Esophagus muscularis mucosa (tissue), 4 donors: ENCODE data around the gene CFAP52. TPM values are rescaled to one million over a fixed set of nuclear protein-coding genes. Genes with fewer than 3 reads are reported as not detected.
A peak's percentile ranks its signal among the peaks of the same experiment; 100 is the strongest.
"Not testable (repeated sequence)": the region's sequence is repeated elsewhere in the genome, so short reads cannot be mapped to it uniquely, and the experiment has no call there.

Experiments
- DNase-seq: peaks from one replicate; pipeline ENCODE4 v3.0.0-alpha.2; 2017; ENCODE audit errors: extremely low spot score
- H3K27ac ChIP-seq, 4 donors: fragments of 200-600 bp; sonication (generic); replicated peaks in 1 of 4; 1 replicate in 3 of 4; 2 replicates in 1 of 4; pipeline ENCODE4 v1.5.1; 2016 to 2019; ENCODE audit warnings: mild to moderate bottlenecking in 1 of 4
- H3K27me3 ChIP-seq, 4 donors: fragments of 200-600 bp; sonication (generic); one replicate each; pipeline versions ENCODE4 v1.5.1 to v1.6.0; 2016 to 2019
- H3K36me3 ChIP-seq, 4 donors: fragments of 200-600 bp; sonication (generic); one replicate each; pipeline ENCODE4 v1.5.1; 2016 to 2019
- H3K4me1 ChIP-seq, 4 donors: fragments of 200-600 bp; sonication (generic); one replicate each; pipeline ENCODE4 v1.5.1; 2016 to 2019
- H3K4me3 ChIP-seq, 4 donors: fragments of 200-600 bp; sonication (generic); 1 replicate in 2 of 4; 2 replicates in 2 of 4; pipeline ENCODE4 v1.5.1; 2016 to 2019; ENCODE audit warnings: mild to moderate bottlenecking in 4 of 4, moderate library complexity in 1 of 4
- H3K9me3 ChIP-seq, 4 donors: fragments of 200-600 bp; sonication (generic); 1 replicate in 3 of 4; 2 replicates in 1 of 4; pipeline ENCODE4 v1.5.1; 2016 to 2019
- EP300 ChIP-seq: sonication (generic); formaldehyde crosslinking; IDR thresholded peaks from one replicate; pipeline ENCODE4 v1.6.1; 2017; ENCODE audit warnings: antibody characterized with exemption
- POLR2A ChIP-seq: fragments of 450-650 bp; IDR thresholded peaks from one replicate; pipeline ENCODE4 v1.6.1; 2017; ENCODE audit warnings: antibody characterized with exemption, moderate library complexity, mild to moderate bottlenecking, low read depth
- POLR2AphosphoS5 ChIP-seq, 2 donors: sonication (generic); formaldehyde crosslinking; IDR thresholded peaks; one replicate each; pipeline ENCODE4 v1.6.1; 2017; ENCODE audit warnings: antibody characterized with exemption in 2 of 2
- WGBS: methylation state at CpG from one replicate; pipeline ENCODE4 v1.1.5; 2018; 5-methylcytosine and 5-hydroxymethylcytosine counted together
- intact Hi-C: fragments of 100-400 bp; cut with DNase I; formaldehyde crosslinking; loops from one replicate; pipeline ENCODE4 v1.15.1; 2023
- total RNA-seq, 4 donors: library from RNA; depleted of rRNA; stranded (reverse); fragments of >200 nt; gene quantifications; one replicate each; pipeline versions ENCODE4 v1.1.0 to v1.2.1, GENCODE V29; 2016
- TF ChIP-seq, protein P1 (sequence below), 3 experiments: fragments of 200-600 bp in 2 of 3; fragments of 450-650 bp in 1 of 3; sonication (generic) in 2 of 3; IDR thresholded peaks; one replicate each; pipeline ENCODE4 v1.5.1; 2017 to 2019; ENCODE audit warnings: antibody characterized with exemption in 3 of 3, mild to moderate bottlenecking in 2 of 3, moderate library complexity in 1 of 3

CFAP52 gene
- total RNA-seq, 4 donors from 2014 or later, result 0.83 to 1.2 TPM; not detected in 2

DNA sequence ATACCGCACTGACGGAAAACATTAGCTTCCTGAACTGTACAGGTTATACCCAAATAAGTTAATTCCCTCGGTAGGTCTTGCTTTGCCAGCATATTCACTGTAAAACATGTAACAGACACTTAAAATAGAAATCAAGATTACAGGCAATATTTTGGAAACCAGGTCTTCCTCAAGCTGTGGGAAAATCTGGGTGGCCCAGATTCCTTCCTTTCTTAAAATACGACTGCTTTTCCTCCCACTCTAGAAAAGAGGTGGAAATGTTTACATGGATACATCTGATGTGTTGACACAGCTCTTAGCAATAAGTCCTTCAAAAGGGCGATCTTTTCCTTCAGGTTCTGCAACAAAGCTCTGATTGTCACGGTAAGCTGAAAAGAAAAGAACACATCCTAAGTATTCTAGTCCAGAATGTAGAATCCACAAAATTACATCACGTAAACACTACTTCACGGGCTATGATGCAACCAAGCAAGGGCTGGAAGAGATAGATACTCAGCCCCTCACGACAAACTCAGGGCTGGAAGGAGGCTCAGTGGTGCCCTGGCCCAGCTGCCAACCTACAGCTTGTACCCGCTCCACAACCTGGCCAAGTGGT is 19.2 kb upstream of the CFAP52 start:
- Histone ChIP-seq H3K27ac (peak overlapping the region in 2 of 4 donors; percentile 3 to 13), H3K27me3 (no peaks in the 10 kb centered on the region), H3K4me1 (peaks cover 0 to 24% (median 20%) of the 10 kb centered on the region in 4 donors), H3K36me3 (peaks cover 0 to 13% (median 2%) of the 10 kb centered on the region in 4 donors), H3K4me3 (no peak overlapping the region), H3K9me3 (no peaks in the 10 kb centered on the region)
- TF ChIP-seq, protein P1, sequence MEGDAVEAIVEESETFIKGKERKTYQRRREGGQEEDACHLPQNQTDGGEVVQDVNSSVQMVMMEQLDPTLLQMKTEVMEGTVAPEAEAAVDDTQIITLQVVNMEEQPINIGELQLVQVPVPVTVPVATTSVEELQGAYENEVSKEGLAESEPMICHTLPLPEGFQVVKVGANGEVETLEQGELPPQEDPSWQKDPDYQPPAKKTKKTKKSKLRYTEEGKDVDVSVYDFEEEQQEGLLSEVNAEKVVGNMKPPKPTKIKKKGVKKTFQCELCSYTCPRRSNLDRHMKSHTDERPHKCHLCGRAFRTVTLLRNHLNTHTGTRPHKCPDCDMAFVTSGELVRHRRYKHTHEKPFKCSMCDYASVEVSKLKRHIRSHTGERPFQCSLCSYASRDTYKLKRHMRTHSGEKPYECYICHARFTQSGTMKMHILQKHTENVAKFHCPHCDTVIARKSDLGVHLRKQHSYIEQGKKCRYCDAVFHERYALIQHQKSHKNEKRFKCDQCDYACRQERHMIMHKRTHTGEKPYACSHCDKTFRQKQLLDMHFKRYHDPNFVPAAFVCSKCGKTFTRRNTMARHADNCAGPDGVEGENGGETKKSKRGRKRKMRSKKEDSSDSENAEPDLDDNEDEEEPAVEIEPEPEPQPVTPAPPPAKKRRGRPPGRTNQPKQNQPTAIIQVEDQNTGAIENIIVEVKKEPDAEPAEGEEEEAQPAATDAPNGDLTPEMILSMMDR (IDR thresholded peaks at IDR 0.05), result no peak
- no peak for TF ChIP-seq EP300
- TF ChIP-seq POLR2AphosphoS5 (IDR thresholded peaks at IDR 0.05), result no peak
- 52% methylated on average over 9 of the region's 10 CpGs for WGBS
- no peak for DNase-seq
- intact Hi-C loops, result no loop called here

DNA sequence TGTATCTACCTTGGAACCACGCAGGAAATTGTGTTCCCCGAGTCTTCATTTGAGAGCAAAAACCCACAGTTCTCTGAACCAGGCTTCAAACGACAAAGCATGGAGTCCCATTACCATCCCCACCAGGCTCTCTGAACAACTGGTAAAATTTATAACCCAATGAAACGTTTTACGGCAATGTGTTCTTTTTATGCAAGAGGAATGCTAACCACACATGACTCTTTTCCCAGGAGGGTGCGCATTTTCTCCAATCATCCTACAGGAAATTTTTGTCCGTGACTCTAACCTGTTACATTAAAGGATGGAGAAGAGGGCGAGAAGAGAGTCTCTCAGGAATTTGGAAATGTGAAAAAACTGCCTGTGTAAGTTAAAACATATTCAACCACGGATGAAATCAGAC is 18.6 kb upstream of the CFAP52 start:
- H3K27me3 ChIP-seq, result no peaks in the 10 kb centered on the region
- no peak overlapping the region for H3K4me3 ChIP-seq
- peak overlapping the region in 1 of 4 donors; percentile 3 for H3K27ac ChIP-seq
- TF ChIP-seq EP300, result no peak
- TF ChIP-seq, protein P1 (IDR thresholded peaks at IDR 0.05), result no peak
- peaks cover 0 to 13% (median 2%) of the 10 kb centered on the region in 4 donors for H3K36me3 ChIP-seq
- intact Hi-C loops, result no loop called here
- DNase-seq, result no peak
- 93% methylated on average over 9 of the region's 9 CpGs for WGBS
- peaks cover 0 to 22% (median 19%) of the 10 kb centered on the region in 4 donors for H3K4me1 ChIP-seq
- no peaks in the 10 kb centered on the region for H3K9me3 ChIP-seq

DNA sequence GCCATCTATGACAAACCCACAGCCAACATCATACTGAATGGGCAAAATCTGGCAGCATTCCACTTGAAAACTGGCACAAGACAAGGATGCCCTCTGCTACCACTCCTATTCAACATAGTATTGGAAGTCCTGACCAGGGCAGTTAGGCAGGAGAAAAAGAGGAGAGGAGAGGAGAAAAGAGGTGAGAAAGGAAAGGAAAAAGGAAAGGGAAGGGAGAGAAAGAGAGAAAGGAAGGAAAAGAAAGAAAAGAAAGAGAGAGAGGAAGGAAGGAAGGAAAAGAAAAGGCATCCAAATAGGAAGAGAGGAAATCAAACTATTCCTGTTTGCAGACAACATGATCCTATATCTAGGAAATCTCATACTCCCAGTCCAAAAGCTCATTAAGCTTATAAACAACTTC is 12.3 kb upstream of the CFAP52 start:
- H3K9me3 ChIP-seq, result no peaks in the 10 kb centered on the region
- peaks cover 7 to 31% (median 12%) of the 10 kb centered on the region in 4 donors for H3K36me3 ChIP-seq
- no peaks in the 10 kb centered on the region for H3K4me1 ChIP-seq
- no peak overlapping the region for H3K27ac ChIP-seq
- no peaks in the 10 kb centered on the region for H3K27me3 ChIP-seq
- TF ChIP-seq, protein P1 (IDR thresholded peaks at IDR 0.05), result no peak
- TF ChIP-seq EP300 (no peak), POLR2AphosphoS5 (IDR thresholded peaks at IDR 0.05) (no peak), POLR2A (no peak)
- intact Hi-C loops, result no loop called here
- DNase-seq, result no peak
- H3K4me3 ChIP-seq, result no peak overlapping the region

DNA sequence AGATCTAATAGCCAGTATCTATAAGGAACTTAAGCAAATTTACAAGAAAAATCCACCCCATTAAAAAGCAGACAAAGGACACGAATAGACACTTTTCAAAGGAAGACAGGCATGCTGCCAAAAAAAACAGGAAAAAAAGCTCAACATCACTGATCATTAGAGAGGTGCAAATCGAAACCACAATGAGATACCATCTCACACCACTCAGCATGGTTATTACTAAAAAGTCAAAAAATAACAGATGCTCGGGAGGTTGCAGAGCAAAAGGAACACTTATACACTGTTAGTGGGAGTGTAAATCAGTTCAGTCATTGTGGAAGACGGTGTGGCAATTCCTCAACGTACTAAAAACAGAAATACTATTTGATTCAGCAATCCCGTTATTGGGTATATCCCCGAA is 10.4 kb upstream of the CFAP52 start:
- no peaks in the 10 kb centered on the region for H3K4me1 ChIP-seq
- H3K27ac ChIP-seq, result no peak overlapping the region
- TF ChIP-seq POLR2A, result no peak
- TF ChIP-seq EP300, result no peak
- no peak for TF ChIP-seq POLR2AphosphoS5 (IDR thresholded peaks at IDR 0.05)
- TF ChIP-seq, protein P1 (IDR thresholded peaks at IDR 0.05), result no peak
- H3K36me3 ChIP-seq, result peaks cover 12 to 43% (median 17%) of the 10 kb centered on the region in 4 donors
- no peaks in the 10 kb centered on the region for H3K27me3 ChIP-seq
- 67% methylated on average over 7 of the region's 7 CpGs for WGBS
- H3K4me3 ChIP-seq, result no peak overlapping the region
- intact Hi-C loops, result no loop called here
- no peak for DNase-seq
- H3K9me3 ChIP-seq, result no peaks in the 10 kb centered on the region

DNA sequence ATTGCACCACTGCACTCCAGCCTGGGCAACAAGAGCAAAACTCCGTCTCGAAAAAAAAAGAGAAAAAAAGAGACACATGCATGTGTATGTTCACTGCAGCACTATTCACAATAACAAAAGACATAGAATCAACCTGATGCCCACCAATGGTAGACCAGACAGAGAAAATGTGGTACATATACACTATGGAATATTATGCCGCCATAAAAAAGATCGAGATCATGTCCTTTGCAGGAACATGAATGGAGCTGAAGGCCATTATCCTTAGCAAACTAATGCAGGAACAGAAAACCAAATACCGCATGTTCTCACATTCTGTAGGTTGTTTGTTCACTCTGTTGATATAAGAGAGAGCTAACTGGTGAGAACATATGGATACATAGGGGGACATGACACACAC is 9.7 kb upstream of the CFAP52 start:
- H3K36me3 ChIP-seq, result peaks cover 12 to 43% (median 17%) of the 10 kb centered on the region in 4 donors
- WGBS, result 86% methylated on average over 5 of the region's 5 CpGs
- intact Hi-C loops, result not testable (repeated sequence)

More for the DNA sequence above, 9.7 kb upstream of the CFAP52 start:
- not testable (repeated sequence) for H3K9me3 ChIP-seq, H3K27ac ChIP-seq, DNase-seq, H3K27me3 ChIP-seq, H3K4me1 ChIP-seq, H3K4me3 ChIP-seq
